Measurements from ENCODE around the gene ZC3H12A.
A peak's percentile ranks its signal among the peaks of the same experiment; 100 is the strongest.

The ZC3H12A gene

GRCh38 chr1:37474046-37474696 is at the start of gene ZC3H12A:
Gene ZC3H12A, plus strand, starts transcription at chr1:37474580. Its CDS starts 917 bp downstream, at chr1:37475497.
- peak; percentile 99 for DNase-seq (ENCODE audit: extremely low spot score)
- TF ChIP-seq, protein P1, sequence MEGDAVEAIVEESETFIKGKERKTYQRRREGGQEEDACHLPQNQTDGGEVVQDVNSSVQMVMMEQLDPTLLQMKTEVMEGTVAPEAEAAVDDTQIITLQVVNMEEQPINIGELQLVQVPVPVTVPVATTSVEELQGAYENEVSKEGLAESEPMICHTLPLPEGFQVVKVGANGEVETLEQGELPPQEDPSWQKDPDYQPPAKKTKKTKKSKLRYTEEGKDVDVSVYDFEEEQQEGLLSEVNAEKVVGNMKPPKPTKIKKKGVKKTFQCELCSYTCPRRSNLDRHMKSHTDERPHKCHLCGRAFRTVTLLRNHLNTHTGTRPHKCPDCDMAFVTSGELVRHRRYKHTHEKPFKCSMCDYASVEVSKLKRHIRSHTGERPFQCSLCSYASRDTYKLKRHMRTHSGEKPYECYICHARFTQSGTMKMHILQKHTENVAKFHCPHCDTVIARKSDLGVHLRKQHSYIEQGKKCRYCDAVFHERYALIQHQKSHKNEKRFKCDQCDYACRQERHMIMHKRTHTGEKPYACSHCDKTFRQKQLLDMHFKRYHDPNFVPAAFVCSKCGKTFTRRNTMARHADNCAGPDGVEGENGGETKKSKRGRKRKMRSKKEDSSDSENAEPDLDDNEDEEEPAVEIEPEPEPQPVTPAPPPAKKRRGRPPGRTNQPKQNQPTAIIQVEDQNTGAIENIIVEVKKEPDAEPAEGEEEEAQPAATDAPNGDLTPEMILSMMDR (IDR thresholded peaks at IDR 0.05; ENCODE audit: control extremely low read depth, extremely low read depth, low read depth, missing control alignments): no peak
- ChIA-PET POLR2A (interaction anchor here (0.5 to 6.0 kb wide), 13 partner anchors 8 to 1167 kb away, joined by 3 to 112 read pairs (median 4); partner anchors contain the start of genes MEAF6, MRPS15 and SH3D21), CTCF (interaction anchor here (1.4 to 10.9 kb wide), 7 partner anchors 14 to 202 kb away, joined by 4 to 142 read pairs (median 5); partner anchors contain the start of gene MEAF6)

GRCh38 chr1:37425221-37425620 is 49.2 kb upstream of the ZC3H12A start:
- POLR2A ChIA-PET: no interaction called here
- CTCF ChIA-PET: interaction anchor here (1.0 to 1.9 kb wide), 5 partner anchors 9 to 849 kb away, joined by 3 to 9 read pairs (median 3); no protein-coding TSS in a partner anchor
- TF ChIP-seq, protein P1 (IDR thresholded peaks at IDR 0.05; ENCODE audit: control extremely low read depth, extremely low read depth, low read depth, missing control alignments): no peak
- no peak for DNase-seq (ENCODE audit: extremely low spot score)

DNA sequence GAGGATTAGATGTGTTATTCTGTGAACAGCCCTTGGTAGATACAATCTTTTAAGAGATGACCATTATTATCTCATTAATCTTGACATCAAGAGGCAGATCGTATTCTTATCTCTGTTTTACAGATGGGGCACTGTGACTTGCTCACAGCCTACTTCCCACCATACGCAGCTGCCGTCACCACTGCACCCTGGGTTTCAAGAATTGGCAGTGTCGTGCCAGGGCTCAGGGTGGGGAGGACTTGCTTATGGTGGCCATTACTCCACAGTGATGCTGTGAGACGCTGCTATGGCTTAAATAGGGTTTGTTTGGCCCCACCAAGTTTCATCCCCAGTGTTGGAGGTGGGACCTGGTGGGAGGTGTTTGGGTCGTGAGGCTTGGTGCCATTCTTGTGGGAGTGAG is 45.4 kb upstream of the ZC3H12A start:
- TF ChIP-seq, protein P1 (IDR thresholded peaks at IDR 0.05; ENCODE audit: control extremely low read depth, extremely low read depth, low read depth, missing control alignments): no peak
- CTCF ChIA-PET: no interaction called here
- no peak for DNase-seq (ENCODE audit: extremely low spot score)
- POLR2A ChIA-PET: interaction anchor here (0.7 kb wide), 1 partner anchor 872 kb away, joined by 3 read pairs; no protein-coding TSS in a partner anchor

- TF ChIP-seq, protein P1 (IDR thresholded peaks at IDR 0.05; ENCODE audit: control extremely low read depth, extremely low read depth, low read depth, missing control alignments): no peak
- POLR2A ChIA-PET: no interaction called here
- CTCF ChIA-PET: interaction anchor here (0.7 to 2.2 kb wide), 3 partner anchors 10 to 854 kb away, joined by 3 to 7 read pairs (median 3); no protein-coding TSS in a partner anchor
- no peak for DNase-seq (ENCODE audit: extremely low spot score)
Measured at GRCh38 chr1:37430103-37430985, 44.0 kb upstream of the ZC3H12A start.

- TF ChIP-seq, protein P1 (IDR thresholded peaks at IDR 0.05; ENCODE audit: control extremely low read depth, extremely low read depth, low read depth, missing control alignments): no peak
- no peak for DNase-seq (ENCODE audit: extremely low spot score)
- CTCF ChIA-PET: interaction anchor here (1.4 to 1.6 kb wide), 2 partner anchors 916 to 917 kb away, joined by 4 to 5 read pairs; no protein-coding TSS in a partner anchor
Measured at GRCh38 chr1:37432716-37433115, 41.7 kb upstream of the ZC3H12A start.

GRCh38 chr1:37433171-37433570 is 41.2 kb upstream of the ZC3H12A start:
- DNase-seq (ENCODE audit: extremely low spot score): no peak
- POLR2A ChIA-PET: no interaction called here
- TF ChIP-seq, protein P1 (IDR thresholded peaks at IDR 0.05; ENCODE audit: control extremely low read depth, extremely low read depth, low read depth, missing control alignments): no peak
- CTCF ChIA-PET: interaction anchor here (1.4 to 3.1 kb wide), 3 partner anchors 18 to 917 kb away, joined by 4 to 13 read pairs (median 5); no protein-coding TSS in a partner anchor

More at GRCh38 chr1:37432716-37433115, 41.7 kb upstream of the ZC3H12A start:
- POLR2A ChIA-PET: no interaction called here
